Measurements from ENCODE around the gene MAPKAPK3.

DNA sequence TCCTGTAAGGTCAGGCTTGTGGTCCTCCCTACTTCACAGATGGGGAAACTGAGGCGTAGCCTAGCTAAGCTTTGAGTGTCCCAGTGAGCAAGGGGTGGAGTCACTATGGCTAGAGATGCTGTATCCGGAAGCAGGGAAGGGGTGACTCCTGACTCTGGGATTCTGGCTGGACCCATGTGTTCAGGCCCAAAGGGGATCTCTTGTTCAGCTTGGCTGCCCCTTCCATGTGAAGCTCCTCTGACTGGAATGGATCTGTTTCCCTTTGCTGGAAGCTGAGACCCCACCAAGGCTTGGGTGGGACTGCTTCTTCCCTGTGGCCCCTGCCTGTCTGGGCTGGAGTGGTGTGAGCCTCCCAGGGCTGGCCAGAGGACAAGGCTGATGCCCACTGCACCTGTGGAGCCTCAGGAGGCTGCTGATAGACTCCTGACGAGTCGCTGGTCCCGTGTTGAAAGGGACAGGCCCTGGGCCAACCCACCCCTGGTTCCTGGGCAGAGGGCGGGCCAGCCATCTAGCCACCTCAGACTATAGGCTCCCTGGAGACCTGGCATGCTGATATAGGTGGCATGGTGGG lies 1.0 kb downstream of the MAPKAPK3 start:
- TF ChIP-seq, protein P1, sequence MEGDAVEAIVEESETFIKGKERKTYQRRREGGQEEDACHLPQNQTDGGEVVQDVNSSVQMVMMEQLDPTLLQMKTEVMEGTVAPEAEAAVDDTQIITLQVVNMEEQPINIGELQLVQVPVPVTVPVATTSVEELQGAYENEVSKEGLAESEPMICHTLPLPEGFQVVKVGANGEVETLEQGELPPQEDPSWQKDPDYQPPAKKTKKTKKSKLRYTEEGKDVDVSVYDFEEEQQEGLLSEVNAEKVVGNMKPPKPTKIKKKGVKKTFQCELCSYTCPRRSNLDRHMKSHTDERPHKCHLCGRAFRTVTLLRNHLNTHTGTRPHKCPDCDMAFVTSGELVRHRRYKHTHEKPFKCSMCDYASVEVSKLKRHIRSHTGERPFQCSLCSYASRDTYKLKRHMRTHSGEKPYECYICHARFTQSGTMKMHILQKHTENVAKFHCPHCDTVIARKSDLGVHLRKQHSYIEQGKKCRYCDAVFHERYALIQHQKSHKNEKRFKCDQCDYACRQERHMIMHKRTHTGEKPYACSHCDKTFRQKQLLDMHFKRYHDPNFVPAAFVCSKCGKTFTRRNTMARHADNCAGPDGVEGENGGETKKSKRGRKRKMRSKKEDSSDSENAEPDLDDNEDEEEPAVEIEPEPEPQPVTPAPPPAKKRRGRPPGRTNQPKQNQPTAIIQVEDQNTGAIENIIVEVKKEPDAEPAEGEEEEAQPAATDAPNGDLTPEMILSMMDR (conservative IDR thresholded peaks at IDR 0.05; ENCODE audit: low read length), result no peak
- no peak for TF ChIP-seq EZH2phosphoT487 (IDR thresholded peaks at IDR 0.05; ENCODE audit: borderline replicate concordance)
